ENCODE data around the gene LRRC75A. TPM values are rescaled to one million over a fixed set of nuclear protein-coding genes. Genes with fewer than 3 reads are reported as not detected.

LRRC75A gene
- total and polyA plus RNA-seq, 9 donors: 5.7 to 12.5 (median 7.5) TPM

DNA sequence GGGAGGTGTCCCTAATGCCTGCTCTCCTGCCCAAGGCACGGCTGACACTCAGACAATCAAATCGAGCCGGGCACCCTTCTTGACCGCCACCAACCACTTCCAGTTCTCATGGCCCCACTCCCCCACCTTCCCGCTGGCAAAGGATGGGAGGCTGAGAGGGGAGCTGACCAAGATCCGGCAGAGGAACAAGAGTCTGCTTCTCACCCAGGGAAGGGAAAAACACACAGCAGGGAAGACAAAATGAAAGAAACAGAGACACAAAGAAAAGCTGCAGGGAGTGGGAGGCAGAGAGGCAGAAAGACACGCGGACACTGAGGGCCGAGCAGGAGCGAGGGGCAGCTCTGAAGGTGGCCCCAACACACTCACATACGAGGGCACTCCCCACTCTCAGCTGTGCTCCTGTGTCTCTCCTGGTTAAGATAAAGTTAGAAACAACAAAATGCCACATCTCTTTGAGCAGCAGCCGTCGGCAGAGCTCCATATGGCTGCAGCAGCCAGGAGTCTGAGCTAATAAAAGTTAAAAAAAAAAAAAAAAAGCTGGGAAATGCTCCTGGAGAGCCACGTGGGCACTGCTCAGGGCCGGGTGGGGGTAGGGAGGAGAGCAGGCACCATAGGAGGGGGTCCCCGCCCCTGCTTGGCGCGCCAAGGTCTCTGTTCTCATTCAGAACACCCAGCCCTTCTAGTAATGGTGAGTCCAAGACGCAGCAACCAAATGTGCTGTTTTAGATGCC, 7.4 kb downstream of the LRRC75A start:
- Histone ChIP-seq H3K27ac (ENCODE audit: low read length) (peak overlapping the region; percentile 65), H3K4me3 (ENCODE audit: low read length) (peak overlapping the region; percentile 19), H3K9me3 (replicated peaks; ENCODE audit: control insufficient read depth, low read depth, low read length) (no peaks in the 10 kb centered on the region), H3K27me3 (ENCODE audit: control insufficient read depth, insufficient read depth, low read length) (no peaks in the 10 kb centered on the region), H3K36me3 (ENCODE audit: control insufficient read depth, insufficient read depth, low read length) (peaks cover 3% of the 10 kb centered on the region), H3K4me1 (ENCODE audit: control insufficient read depth, insufficient read depth, low read length) (peaks cover 63% of the 10 kb centered on the region)
- 17% methylated on average over 1 of the region's 19 CpGs for WGBS (ENCODE audit: insufficient coverage)
- peak; percentile 65 for DNase-seq

DNA sequence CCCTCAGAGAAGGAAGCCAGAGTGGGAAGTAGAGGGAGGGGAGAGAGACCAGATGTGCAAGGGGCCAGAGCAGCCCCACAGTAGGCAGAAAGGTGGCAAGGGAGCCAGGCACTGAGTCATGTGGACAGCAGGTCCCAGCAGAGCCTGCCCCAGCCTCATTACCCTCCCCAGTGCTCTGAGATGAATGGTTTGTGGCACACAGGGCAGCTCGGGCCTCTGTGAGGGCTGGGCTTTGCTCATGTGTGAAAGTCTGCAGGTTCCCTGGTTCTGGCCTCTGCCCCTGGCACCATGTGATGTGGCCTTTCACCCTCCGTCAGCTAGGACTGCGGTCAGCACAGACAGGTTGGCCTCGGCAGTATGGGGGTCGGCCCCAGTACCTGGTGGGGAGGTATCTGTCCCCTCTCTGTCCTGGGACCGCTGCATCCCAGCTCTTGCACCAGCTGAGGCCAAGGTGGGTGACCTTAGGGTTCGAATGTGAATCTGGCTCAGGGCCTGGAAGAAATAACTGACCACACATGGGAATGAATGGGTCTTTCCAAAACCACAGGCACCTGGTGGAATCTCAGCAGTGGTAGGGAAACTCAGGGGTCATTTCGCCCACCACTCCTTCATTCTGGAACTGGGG, 8.9 kb downstream of the LRRC75A start:
- Histone ChIP-seq H3K4me1 (ENCODE audit: control insufficient read depth, insufficient read depth, low read length) (peaks cover 62% of the 10 kb centered on the region), H3K9me3 (replicated peaks; ENCODE audit: control insufficient read depth, low read depth, low read length) (no peaks in the 10 kb centered on the region), H3K27ac (ENCODE audit: low read length) (no peak overlapping the region), H3K36me3 (ENCODE audit: control insufficient read depth, insufficient read depth, low read length) (peaks cover 3% of the 10 kb centered on the region), H3K4me3 (ENCODE audit: low read length) (no peak overlapping the region), H3K27me3 (ENCODE audit: control insufficient read depth, insufficient read depth, low read length) (no peaks in the 10 kb centered on the region)
- WGBS (ENCODE audit: insufficient coverage): 93% methylated on average over 4 of the region's 8 CpGs
- no peak for DNase-seq

DNA sequence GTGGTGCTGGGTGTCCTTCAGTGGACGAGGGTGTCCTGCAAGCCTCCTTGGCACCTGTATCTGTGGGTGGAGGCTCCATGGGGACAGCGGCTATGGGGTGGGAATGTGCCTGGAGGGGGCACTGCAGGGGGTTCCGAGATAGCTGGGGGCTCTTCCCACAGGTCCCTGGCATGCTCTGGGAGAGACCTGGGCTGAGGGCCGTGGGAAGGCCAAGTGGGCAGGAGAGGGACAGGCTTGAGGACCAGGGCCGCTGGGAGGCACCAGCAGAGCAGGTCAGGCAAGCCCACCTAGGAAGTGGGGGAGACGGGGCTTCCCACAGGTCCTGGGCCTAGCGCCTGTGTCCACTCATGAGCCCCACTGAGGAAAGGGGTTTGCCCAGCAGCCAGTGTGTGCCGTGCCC, 9.7 kb downstream of the LRRC75A start:
- DNase-seq: no peak

DNA sequence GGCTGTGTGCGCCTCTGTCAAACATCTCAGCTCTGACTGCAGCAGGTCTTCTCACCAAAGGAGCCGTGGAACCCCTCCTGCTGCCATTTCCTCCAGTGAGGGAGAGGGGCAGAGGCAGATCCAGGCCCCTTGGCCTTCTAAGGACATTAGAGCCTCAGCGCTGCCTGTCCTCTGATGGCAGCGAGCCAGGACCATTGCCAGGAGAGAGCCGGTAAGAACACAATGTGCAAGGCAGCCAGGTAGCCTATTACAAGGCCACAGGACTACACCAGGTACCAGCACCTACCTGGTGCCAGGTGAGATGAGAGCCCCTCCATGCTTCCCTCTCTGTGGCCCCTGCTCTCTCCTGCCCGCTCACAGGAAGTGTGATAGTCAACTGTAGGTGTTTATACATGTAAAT, 11.0 kb downstream of the LRRC75A start:
- WGBS (ENCODE audit: insufficient coverage): 83% methylated on average over 1 of the region's 6 CpGs

More for the DNA sequence above, 9.7 kb downstream of the LRRC75A start:
- no peak overlapping the region for H3K27ac ChIP-seq (ENCODE audit: low read length)
- no peak overlapping the region for H3K4me3 ChIP-seq (ENCODE audit: low read length)
- no peaks in the 10 kb centered on the region for H3K9me3 ChIP-seq (replicated peaks; ENCODE audit: control insufficient read depth, low read depth, low read length)
- H3K4me1 ChIP-seq (ENCODE audit: control insufficient read depth, insufficient read depth, low read length): peaks cover 62% of the 10 kb centered on the region
- H3K27me3 ChIP-seq (ENCODE audit: control insufficient read depth, insufficient read depth, low read length): no peaks in the 10 kb centered on the region
- WGBS (ENCODE audit: insufficient coverage): 92% methylated on average over 7 of the region's 8 CpGs
- H3K36me3 ChIP-seq (ENCODE audit: control insufficient read depth, insufficient read depth, low read length): peaks cover 3% of the 10 kb centered on the region

DNA sequence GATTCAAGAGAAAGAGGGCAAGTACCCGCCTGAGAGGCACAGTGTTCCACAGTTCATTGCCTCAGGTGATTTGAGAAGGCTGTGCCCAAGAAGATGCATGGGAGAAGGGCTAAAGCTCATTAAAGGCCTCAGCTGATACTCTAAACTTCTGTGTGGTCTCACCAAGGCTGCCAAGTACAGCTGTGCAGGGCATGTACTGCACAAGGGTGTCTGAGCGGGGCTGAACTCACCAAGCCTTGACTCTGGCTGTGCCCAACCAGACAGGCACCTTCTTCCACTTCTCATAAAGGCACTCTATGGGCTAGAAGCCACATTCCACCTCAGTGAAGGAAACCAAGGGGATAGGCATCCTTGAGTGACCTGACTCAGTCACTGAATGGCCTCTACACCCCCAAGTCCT, 12.7 kb downstream of the LRRC75A start:
- peaks cover 39% of the 10 kb centered on the region for H3K4me1 ChIP-seq (ENCODE audit: control insufficient read depth, insufficient read depth, low read length)
- 83% methylated on average over 2 of the region's 2 CpGs for WGBS (ENCODE audit: insufficient coverage)

More for the DNA sequence above, 11.0 kb downstream of the LRRC75A start:
- no peaks in the 10 kb centered on the region for H3K27me3 ChIP-seq (ENCODE audit: control insufficient read depth, insufficient read depth, low read length)
- H3K4me3 ChIP-seq (ENCODE audit: low read length): no peak overlapping the region
- no peaks in the 10 kb centered on the region for H3K9me3 ChIP-seq (replicated peaks; ENCODE audit: control insufficient read depth, low read depth, low read length)
- DNase-seq: no peak
- no peak overlapping the region for H3K27ac ChIP-seq (ENCODE audit: low read length)
- H3K4me1 ChIP-seq (ENCODE audit: control insufficient read depth, insufficient read depth, low read length): peaks cover 53% of the 10 kb centered on the region
- peaks cover 3% of the 10 kb centered on the region for H3K36me3 ChIP-seq (ENCODE audit: control insufficient read depth, insufficient read depth, low read length)

DNA sequence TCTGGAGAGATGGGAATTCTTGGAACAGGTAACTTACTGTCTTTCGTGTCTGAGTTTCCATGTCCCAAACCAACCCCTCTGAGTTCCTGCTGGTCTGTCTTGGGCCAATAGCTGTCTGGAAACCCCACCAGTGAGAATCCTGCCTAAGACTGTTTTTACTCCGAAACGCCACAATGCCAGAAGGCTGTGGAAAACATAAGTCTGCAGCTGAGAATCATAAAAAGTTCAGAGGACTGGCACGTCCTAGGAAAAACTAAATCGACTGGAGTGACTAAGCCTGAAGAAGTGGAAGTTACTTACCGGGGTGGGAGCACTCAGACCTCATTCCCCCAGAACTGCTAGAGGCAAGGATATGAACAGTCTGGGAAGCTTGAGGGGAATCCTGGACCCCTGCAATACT, 13.3 kb downstream of the LRRC75A start:
- H3K27ac ChIP-seq (ENCODE audit: low read length): peak overlapping the region; percentile 87
- peaks cover 3% of the 10 kb centered on the region for H3K36me3 ChIP-seq (ENCODE audit: control insufficient read depth, insufficient read depth, low read length)
- H3K4me1 ChIP-seq (ENCODE audit: control insufficient read depth, insufficient read depth, low read length): peaks cover 44% of the 10 kb centered on the region
- DNase-seq: peak; percentile 97
- WGBS (ENCODE audit: insufficient coverage): 29% methylated on average over 5 of the region's 6 CpGs
- no peaks in the 10 kb centered on the region for H3K27me3 ChIP-seq (ENCODE audit: control insufficient read depth, insufficient read depth, low read length)
- no peaks in the 10 kb centered on the region for H3K9me3 ChIP-seq (replicated peaks; ENCODE audit: control insufficient read depth, low read depth, low read length)
- no peak overlapping the region for H3K4me3 ChIP-seq (ENCODE audit: low read length)

More for the DNA sequence above, 12.7 kb downstream of the LRRC75A start:
- no peaks in the 10 kb centered on the region for H3K27me3 ChIP-seq (ENCODE audit: control insufficient read depth, insufficient read depth, low read length)
- no peaks in the 10 kb centered on the region for H3K9me3 ChIP-seq (replicated peaks; ENCODE audit: control insufficient read depth, low read depth, low read length)
- H3K4me3 ChIP-seq (ENCODE audit: low read length): no peak overlapping the region
- H3K27ac ChIP-seq (ENCODE audit: low read length): peak overlapping the region; percentile 87
- peaks cover 3% of the 10 kb centered on the region for H3K36me3 ChIP-seq (ENCODE audit: control insufficient read depth, insufficient read depth, low read length)
- no peak for DNase-seq

DNA sequence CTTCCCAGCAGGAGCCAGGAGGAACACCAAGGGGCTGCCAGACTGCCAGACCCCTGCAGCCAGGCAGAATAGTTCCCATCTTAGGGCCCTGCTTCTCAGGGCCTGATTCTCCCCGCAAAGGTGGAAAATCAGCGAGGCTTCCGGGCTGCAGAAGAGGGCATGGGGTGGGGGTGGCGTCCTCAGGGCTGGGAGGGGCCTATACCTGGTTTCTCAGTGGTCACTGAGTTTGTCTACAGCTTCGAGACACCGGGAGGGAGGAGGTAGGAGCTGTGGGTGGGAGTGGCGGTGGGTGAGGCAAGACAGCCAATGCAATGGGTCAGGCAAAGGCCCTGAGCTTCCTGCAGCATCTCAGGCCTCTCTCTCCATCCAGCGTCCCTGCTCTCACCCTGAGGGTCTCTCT, 14.3 kb downstream of the LRRC75A start:
- Histone ChIP-seq H3K9me3 (replicated peaks; ENCODE audit: control insufficient read depth, low read depth, low read length) (no peaks in the 10 kb centered on the region), H3K4me3 (ENCODE audit: low read length) (no peak overlapping the region), H3K27me3 (ENCODE audit: control insufficient read depth, insufficient read depth, low read length) (no peaks in the 10 kb centered on the region), H3K36me3 (ENCODE audit: control insufficient read depth, insufficient read depth, low read length) (peaks cover 3% of the 10 kb centered on the region), H3K27ac (ENCODE audit: low read length) (peak overlapping the region; percentile 87), H3K4me1 (ENCODE audit: control insufficient read depth, insufficient read depth, low read length) (peaks cover 52% of the 10 kb centered on the region)
- DNase-seq: no peak
- 48% methylated on average over 2 of the region's 8 CpGs for WGBS (ENCODE audit: insufficient coverage)

DNA sequence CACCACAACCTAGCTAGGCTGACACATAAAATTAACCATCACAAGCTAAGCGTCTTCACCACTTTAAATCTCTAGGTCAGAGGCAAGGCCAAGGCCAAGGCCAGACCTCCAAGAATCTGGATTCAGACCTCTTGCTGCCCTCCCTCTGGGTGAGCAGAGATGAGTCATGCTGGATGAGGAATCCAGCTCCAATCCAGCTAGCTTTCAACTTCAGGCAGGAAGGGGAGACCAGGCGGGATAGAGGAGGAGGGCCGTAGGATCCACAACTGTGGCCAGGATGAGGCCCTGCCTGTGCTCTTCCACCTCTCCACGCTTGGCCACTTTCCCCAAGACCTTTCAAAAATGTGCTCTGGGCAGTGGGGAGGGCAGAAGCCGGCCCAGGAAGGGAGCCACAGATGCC, 14.7 kb downstream of the LRRC75A start:
- Histone ChIP-seq H3K4me1 (ENCODE audit: control insufficient read depth, insufficient read depth, low read length) (peaks cover 54% of the 10 kb centered on the region), H3K27ac (ENCODE audit: low read length) (peak overlapping the region; percentile 87), H3K9me3 (replicated peaks; ENCODE audit: control insufficient read depth, low read depth, low read length) (no peaks in the 10 kb centered on the region), H3K27me3 (ENCODE audit: control insufficient read depth, insufficient read depth, low read length) (no peaks in the 10 kb centered on the region), H3K4me3 (ENCODE audit: low read length) (no peak overlapping the region), H3K36me3 (ENCODE audit: control insufficient read depth, insufficient read depth, low read length) (peaks cover 3% of the 10 kb centered on the region)
- WGBS (ENCODE audit: insufficient coverage): 13% methylated on average over 1 of the region's 5 CpGs
- peak; percentile 95 for DNase-seq

DNA sequence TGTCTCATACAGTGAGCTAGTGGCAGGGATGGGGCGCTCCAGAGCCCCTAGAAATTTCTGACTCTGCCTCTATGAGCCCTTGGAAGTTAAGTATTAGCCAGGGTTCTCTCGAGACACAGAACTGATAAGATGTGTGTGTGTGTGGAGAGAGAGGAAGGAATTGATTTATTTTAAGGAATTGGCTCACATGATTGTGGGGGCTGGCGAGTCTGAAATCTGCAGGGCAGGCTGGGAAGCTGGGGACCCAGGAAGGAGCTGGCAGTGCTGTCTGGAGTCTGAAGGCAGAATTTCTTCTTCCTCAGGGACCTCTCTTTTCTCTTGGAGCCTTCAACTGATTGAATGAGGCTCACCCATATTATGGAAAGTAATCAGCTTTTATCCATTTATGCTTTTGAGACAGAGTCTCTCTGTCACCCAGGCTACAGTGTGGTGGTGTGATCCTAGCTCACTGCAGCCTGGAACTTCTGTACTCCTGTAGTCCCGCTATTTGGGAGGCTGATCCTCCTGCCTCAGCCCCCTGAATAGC, 16.8 kb downstream of the LRRC75A start:
- no peak for DNase-seq

DNA sequence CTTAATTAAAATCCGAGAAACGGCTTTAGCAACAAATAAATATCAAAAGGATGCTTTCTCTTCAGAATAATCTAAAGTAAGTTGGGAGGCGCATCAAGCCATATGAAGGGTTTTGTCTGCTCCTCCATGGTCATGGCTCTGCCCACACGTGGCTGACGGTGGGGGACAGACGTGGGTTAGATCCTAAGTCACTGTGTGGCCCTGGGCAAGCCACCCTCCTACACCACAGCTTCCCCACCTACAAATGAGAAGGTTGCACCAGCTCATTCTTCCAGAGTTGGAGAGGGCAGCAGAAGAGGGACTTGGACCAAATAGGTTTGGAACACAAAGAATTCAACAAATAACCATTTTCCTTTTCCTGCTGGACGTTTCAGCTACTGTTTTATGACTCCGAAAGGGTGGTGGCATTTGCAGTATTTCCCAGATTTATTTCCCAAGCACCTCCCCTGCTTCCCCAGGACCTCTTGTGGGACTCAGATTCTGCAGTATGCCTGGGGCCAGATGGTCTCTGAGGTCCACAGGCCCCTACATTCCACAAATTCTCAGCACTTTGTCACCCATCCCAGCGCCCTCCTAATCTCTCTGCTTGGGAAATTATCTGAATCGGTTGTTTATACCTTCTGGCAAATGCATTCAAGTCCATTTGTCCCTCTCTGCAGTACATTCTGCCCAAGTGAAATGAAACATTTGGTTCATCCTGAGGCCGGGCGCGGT, 17.8 kb downstream of the LRRC75A start:
- 37% methylated on average over 7 of the region's 13 CpGs for WGBS (ENCODE audit: insufficient coverage)
- H3K4me3 ChIP-seq (ENCODE audit: low read length): no peak overlapping the region
- no peak overlapping the region for H3K27ac ChIP-seq (ENCODE audit: low read length)
- peaks cover 70% of the 10 kb centered on the region for H3K4me1 ChIP-seq (ENCODE audit: control insufficient read depth, insufficient read depth, low read length)
- no peaks in the 10 kb centered on the region for H3K36me3 ChIP-seq (ENCODE audit: control insufficient read depth, insufficient read depth, low read length)
- no peaks in the 10 kb centered on the region for H3K9me3 ChIP-seq (replicated peaks; ENCODE audit: control insufficient read depth, low read depth, low read length)
- no peak for DNase-seq
- H3K27me3 ChIP-seq (ENCODE audit: control insufficient read depth, insufficient read depth, low read length): no peaks in the 10 kb centered on the region

More for the DNA sequence above, 16.8 kb downstream of the LRRC75A start:
- WGBS (ENCODE audit: insufficient coverage): 84% methylated on average over 2 of the region's 4 CpGs
- H3K27ac ChIP-seq (ENCODE audit: low read length): no peak overlapping the region
- H3K4me3 ChIP-seq (ENCODE audit: low read length): no peak overlapping the region
- H3K9me3 ChIP-seq (replicated peaks; ENCODE audit: control insufficient read depth, low read depth, low read length): no peaks in the 10 kb centered on the region
- H3K27me3 ChIP-seq (ENCODE audit: control insufficient read depth, insufficient read depth, low read length): no peaks in the 10 kb centered on the region
- no peaks in the 10 kb centered on the region for H3K36me3 ChIP-seq (ENCODE audit: control insufficient read depth, insufficient read depth, low read length)
- peaks cover 67% of the 10 kb centered on the region for H3K4me1 ChIP-seq (ENCODE audit: control insufficient read depth, insufficient read depth, low read length)

Data from muscle of leg (tissue), 11 donors.